Right kidney (tissue), 1 donor: ENCODE measurements around the gene PRXL2A.

Experiments
- DNase-seq: peaks from one replicate; pipeline ENCODE4 v3.0.0-alpha.2; 2016

PRXL2A gene

GRCh38 chr10:80444124-80444523 is 35.8 kb downstream of the PRXL2A start:
- no peak for DNase-seq

GRCh38 chr10:80444646-80445319 is 36.4 kb downstream of the PRXL2A start:
- DNase-seq: peak; percentile 73

DNA sequence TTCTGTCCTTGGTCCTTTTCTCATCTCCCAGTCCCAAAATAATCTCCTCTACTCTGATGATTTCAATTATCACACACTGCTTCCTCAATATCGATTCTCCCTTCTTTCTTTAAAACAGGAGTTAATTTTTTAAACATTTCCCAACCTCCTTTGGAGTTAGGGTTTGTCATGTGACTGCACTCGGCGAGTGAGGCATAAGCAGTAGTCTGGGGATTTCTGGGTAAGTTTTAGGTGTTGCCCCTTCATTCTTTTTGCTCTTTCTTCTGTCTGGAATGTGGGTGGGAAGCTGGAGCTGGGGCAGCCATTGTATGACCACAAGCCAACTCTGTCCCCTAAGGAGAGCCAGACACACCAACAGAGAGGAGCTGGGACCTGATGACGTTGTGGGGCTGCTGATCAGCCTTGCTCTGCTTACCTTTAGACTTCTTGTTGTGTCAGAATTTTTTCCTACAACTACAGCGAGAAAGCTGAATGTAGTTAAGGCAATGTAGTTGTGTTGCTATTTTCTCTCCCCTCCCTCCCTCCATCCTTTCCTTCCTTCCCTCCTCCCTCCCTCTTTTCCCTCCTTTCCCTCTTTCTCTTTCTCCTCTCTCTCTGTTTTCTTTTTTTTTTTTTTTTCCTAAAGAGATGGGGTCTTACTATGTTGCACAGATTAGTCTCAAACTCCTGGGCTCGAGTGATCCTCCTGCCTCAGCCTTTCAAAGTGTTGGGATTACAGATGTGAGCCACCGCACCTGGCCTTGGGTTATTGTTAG is 39.3 kb downstream of the PRXL2A start:
- no peak for DNase-seq

GRCh38 chr10:80448209-80448942 is 40.0 kb downstream of the PRXL2A start:
- DNase-seq: no peak

GRCh38 chr10:80449520-80449919 is 41.2 kb downstream of the PRXL2A start:
- DNase-seq: no peak

DNA sequence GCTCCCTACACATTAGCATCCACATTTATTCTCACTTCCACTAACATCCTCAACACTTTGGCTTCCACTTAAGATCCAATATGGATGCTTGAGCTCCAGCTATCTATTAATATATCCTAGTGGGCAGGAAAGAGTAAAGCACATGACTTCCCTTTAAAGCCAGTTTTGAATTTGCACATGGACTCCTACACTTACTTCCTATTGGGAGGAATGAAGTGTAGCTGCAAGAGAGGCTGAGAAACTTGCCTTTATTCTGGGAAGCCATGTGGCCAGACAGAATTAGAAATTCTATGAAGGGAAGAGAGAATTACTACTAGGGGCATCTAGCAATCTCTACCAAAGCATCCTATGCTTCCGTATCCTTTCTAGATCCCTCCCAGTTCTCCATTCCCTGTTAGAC is 42.8 kb downstream of the PRXL2A start:
- no peak for DNase-seq

DNA sequence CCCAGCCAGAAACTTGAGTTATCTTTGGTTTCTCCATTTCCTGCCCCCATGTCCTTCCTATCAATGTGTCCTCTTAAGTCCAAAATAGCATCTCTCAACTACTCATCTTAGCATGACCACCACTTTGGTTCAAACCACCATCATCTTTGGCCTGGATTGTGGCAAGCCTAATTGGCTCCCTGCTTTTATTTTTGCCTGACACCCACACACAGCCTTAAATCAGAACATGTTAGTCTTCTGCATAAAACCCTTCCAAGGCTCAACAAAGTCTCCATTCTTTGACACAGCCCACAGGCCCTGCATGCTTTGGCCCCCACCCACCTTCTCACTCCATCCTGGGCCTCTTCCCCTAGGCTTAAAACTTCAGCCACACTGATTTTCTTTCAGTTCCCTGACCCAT is 43.7 kb downstream of the PRXL2A start:
- no peak for DNase-seq

DNA sequence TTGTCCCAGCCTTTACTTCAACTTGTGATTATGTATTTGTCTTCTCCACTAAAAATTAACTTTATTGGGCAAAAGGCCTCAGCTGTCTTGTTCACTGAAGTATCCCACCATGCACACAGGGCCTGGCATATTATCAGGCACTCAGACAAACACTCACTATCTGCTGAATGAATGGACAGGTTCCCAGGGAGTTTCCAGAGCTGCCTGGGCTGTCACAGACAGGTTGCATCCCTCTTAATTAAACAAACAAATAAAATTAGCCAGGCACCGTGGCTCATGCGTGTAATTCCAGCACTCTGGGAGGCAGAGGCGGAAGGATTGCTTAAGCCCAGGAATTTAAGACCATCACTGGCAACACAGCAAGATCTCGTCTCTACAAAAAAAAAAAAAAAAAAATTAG is 44.3 kb downstream of the PRXL2A start:
- DNase-seq: no peak

- DNase-seq: peak; percentile 88
Measured at GRCh38 chr10:80453056-80453841, 44.9 kb downstream of the PRXL2A start.

DNA sequence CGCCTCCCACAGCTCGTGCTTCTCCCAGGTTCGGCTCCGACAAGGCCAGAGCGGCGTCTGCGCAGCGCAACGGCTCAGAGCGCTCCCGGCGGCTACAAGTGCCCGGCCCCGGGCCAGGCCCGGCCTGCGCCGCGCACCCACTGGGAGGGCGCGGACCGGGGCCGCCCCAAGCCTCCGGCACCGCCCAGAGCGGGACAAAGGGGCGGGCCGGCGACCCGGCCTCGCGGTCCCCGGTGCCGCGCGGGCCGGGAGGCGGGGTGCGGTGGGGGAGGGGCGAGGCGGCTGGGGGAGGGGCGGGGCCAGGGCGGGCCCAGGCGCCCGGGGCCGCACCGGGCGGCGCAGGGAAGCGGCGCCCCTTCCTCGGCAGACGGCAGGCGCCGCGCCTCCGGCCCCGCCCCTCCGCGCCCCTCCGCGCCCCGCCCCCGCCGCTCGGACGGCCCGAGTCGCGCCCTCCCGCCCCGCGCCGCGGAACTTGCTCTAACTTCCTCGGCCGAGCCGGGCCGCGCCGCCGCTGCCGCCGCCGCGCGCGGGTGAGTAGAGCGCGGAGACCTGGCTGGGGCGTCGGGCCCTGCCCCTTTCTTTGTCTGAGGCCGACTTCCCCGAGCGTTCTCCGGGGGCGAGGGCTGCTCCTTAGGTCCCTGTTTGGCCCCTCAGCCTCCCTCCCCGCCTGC is 45.6 kb downstream of the PRXL2A start, which contains the start of gene TSPAN14:
TSS of gene TSPAN14 (plus strand) at position 469 of the 671 bp plus-strand sequence. CDS start 34,924 bp downstream, outside the sequence.
- DNase-seq: peak; percentile 95

- peak; percentile 76 for DNase-seq
Measured at GRCh38 chr10:80454513-80455460, 46.4 kb downstream of the PRXL2A start.

- DNase-seq: no peak
Measured at GRCh38 chr10:80455461-80456349, 47.4 kb downstream of the PRXL2A start.

- DNase-seq: no peak
Measured at GRCh38 chr10:80457554-80458262, 49.4 kb downstream of the PRXL2A start.

DNA sequence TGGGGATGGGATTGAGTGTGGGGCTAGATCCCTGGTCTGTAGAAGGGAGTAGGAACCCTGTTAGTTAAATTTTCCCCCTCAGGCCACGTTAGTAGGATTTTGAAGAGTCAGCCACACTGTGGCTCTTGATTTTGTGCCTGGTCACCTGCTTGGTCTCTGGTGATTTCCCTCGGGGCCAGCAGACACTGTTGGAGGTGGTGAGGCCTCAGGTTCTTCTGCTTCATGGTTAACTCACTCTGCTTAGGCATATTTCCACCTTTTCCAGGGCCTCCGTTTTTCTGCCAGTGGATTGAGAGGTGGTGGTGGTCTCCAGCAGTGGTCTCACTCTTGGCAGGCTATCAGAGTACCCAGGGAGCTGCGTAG is 49.9 kb downstream of the PRXL2A start:
- no peak for DNase-seq

- no peak for DNase-seq
Measured at GRCh38 chr10:80458638-80459037, 50.3 kb downstream of the PRXL2A start.

GRCh38 chr10:80459047-80459865 is 50.9 kb downstream of the PRXL2A start:
- no peak for DNase-seq

DNA sequence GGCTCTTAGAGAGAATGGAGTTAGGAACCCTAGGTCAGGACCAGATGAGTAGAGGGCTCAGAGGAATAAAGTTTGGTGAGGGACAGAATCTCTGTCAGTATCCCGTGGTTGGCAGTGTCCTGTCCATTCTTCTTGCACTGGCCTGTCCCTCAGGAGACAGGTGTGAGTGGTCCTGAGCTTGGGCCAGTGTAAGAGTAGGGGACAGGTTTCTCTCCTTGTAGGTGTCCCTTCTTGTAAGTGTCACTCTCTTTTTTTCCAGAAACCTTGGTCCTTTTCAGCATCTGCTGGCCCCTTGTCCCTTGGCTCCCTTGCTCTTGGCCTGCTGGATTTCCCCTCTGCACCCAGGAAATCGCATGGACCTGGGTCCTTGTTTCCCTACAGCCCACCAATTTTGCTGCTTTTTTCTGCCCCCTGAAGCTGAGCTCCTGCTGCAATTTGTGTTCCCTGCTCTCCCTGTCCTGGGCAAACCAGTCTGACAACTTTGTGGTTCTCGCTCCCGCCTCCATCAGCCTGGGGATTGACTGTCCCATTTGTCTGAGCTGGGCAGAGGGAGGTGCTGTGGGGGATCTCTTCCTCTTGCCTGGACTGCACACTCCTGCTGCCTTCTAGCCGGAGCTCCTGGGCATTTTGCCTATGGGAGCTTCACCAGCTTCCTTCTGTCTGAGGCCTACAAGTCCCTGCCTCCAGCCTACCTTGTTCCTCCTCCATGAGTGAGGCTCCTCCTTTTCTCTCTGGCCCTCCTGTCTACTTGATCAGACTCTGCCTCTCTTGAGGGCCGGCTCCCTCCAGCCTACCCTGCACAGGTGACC is 52.3 kb downstream of the PRXL2A start:
- peak; percentile 44 for DNase-seq
